IMR-90 (cell line): ENCODE results near the gene CYRIA. TPM values are rescaled to one million over a fixed set of nuclear protein-coding genes. Genes with fewer than 3 reads are reported as not detected.

Experiments used
- ATAC-seq: fragments of 200-7000 bp; cut with Tn5 transposase; 2 replicates; pipeline ENCODE4 v1.9.1; 2020; ENCODE audit warnings: low read depth, mild to moderate bottlenecking, moderate library complexity
- BruUV-seq: library from RNA; stranded (reverse); fragments of 400-500 nt; replicated peaks from 2 replicates; lab custom pipeline; 2021; lab: Mats Ljungman, UMichigan
- CTCF ChIA-PET: fragments of 300-600 bp; formaldehyde crosslinking; extraction: SDS; loops from one replicate; lab custom pipeline; 2021; ENCODE audit warnings: antibody characterized with exemption; lab: Yijun Ruan, JAX
- POLR2A ChIA-PET: fragments of 300-600 bp; sonication (Branson Sonifier 250); formaldehyde crosslinking; loops from one replicate; lab custom pipeline; 2022; ENCODE audit warnings: antibody characterized with exemption; ENCODE audit not compliant: unreplicated experiment; lab: Charles Lee
- DNase-seq: peaks from one replicate; pipeline ENCODE4 v3.0.0; 2013
- H2AFZ ChIP-seq: replicated peaks from 2 replicates; pipeline ENCODE3; 2013; ENCODE audit warnings: low read length, mild to moderate bottlenecking; ENCODE audit not compliant: poor library complexity
- H2AK5ac ChIP-seq: 2 replicates; pipeline ENCODE4 v1.6.1; 2013; ENCODE audit warnings: low read depth, low read length, inconsistent platforms
- H2AK9ac ChIP-seq: replicated peaks from 2 replicates; pipeline ENCODE3; 2013; ENCODE audit warnings: mild to moderate bottlenecking, low read depth, low read length, moderate library complexity; ENCODE audit not compliant: poor library complexity
- H2BK120ac ChIP-seq: 2 replicates; pipeline ENCODE4 v1.6.1; 2013; ENCODE audit warnings: low read depth, low read length, inconsistent platforms
- H2BK15ac ChIP-seq: 3 replicates; pipeline ENCODE4 v1.6.1; 2013; ENCODE audit warnings: low read depth, low read length, inconsistent platforms
- H2BK20ac ChIP-seq: 2 replicates; pipeline ENCODE4 v1.6.1; 2013; ENCODE audit warnings: low read depth, mild to moderate bottlenecking, inconsistent platforms, low read length, moderate library complexity
- H2BK5ac ChIP-seq: 2 replicates; pipeline ENCODE4 v1.6.1; 2013; ENCODE audit warnings: mild to moderate bottlenecking, low read depth, low read length, inconsistent platforms; ENCODE audit not compliant: poor library complexity, severe bottlenecking
- H3K14ac ChIP-seq: replicated peaks from 2 replicates; pipeline ENCODE4 v1.6.1; 2013; ENCODE audit warnings: low read depth, low read length, inconsistent platforms
- H3K18ac ChIP-seq: 2 replicates; pipeline ENCODE4 v1.6.1; 2013; ENCODE audit warnings: low read depth, low read length, control low read depth
- H3K23ac ChIP-seq: 2 replicates; pipeline ENCODE4 v1.6.1; 2013; ENCODE audit warnings: low read depth, low read length, inconsistent platforms
- H3K27ac ChIP-seq: 2 replicates; pipeline ENCODE4 v1.5.1; 2013; ENCODE audit warnings: mild to moderate bottlenecking, control low read depth, low read length; ENCODE audit not compliant: insufficient read depth
- H3K27me3 ChIP-seq: 2 replicates; pipeline ENCODE4 v1.6.1; 2013; ENCODE audit warnings: low read length; ENCODE audit not compliant: control insufficient read depth, insufficient read depth
- H3K36me3 ChIP-seq: 2 replicates; pipeline ENCODE4 v1.6.1; 2013; ENCODE audit warnings: low read length, mixed read lengths; ENCODE audit not compliant: control insufficient read depth, insufficient read depth
- H3K4ac ChIP-seq: 2 replicates; pipeline ENCODE4 v1.6.1; 2013; ENCODE audit warnings: low read depth, low read length, inconsistent platforms
- H3K4me1 ChIP-seq: 2 replicates; pipeline ENCODE4 v1.6.1; 2013; ENCODE audit warnings: low read length, mixed read lengths; ENCODE audit not compliant: control insufficient read depth, insufficient read depth
- H3K4me2 ChIP-seq: 2 replicates; pipeline ENCODE4 v1.6.1; 2013; ENCODE audit warnings: low read depth, mild to moderate bottlenecking, control low read depth, low read length, moderate library complexity
- H3K4me3 ChIP-seq: 2 replicates; pipeline ENCODE4 v1.5.1; 2013; ENCODE audit warnings: low read depth, mild to moderate bottlenecking, control low read depth, low read length, moderate library complexity; ENCODE audit not compliant: insufficient read depth
- H3K56ac ChIP-seq: 2 replicates; pipeline ENCODE4 v1.6.1; 2013; ENCODE audit warnings: low read length, inconsistent platforms; ENCODE audit not compliant: insufficient read depth; ENCODE audit errors: extremely low read depth
- H3K79me1 ChIP-seq, 2 experiments: 2 replicates each; pipeline ENCODE4 v1.6.1; 2013; ENCODE audit warnings: low read length in 2 of 2, inconsistent platforms in 1 of 2, low read depth in 1 of 2
- H3K9ac ChIP-seq: 2 replicates; pipeline ENCODE4 v1.6.1; 2013; ENCODE audit warnings: low read depth, low read length, control low read depth
- H3K9me1 ChIP-seq: 2 replicates; pipeline ENCODE4 v1.6.1; 2013; ENCODE audit warnings: low read length, inconsistent platforms; ENCODE audit not compliant: insufficient read depth
- H3K9me3 ChIP-seq: 2 replicates; pipeline ENCODE4 v1.6.1; 2013; ENCODE audit warnings: low read length; ENCODE audit not compliant: control insufficient read depth, insufficient read depth
- H4K20me1 ChIP-seq: 2 replicates; pipeline ENCODE4 v1.6.1; 2013; ENCODE audit warnings: low read length, inconsistent platforms; ENCODE audit not compliant: insufficient read depth
- H4K5ac ChIP-seq: 2 replicates; pipeline ENCODE4 v1.6.1; 2013; ENCODE audit warnings: mild to moderate bottlenecking, low read depth, low read length, control low read depth
- H4K8ac ChIP-seq, 2 experiments: 2 replicates each; pipeline ENCODE4 v1.6.1; 2013; ENCODE audit warnings: low read depth in 2 of 2, low read length in 2 of 2, control low read depth in 1 of 2, inconsistent platforms in 1 of 2
- H4K91ac ChIP-seq: 2 replicates; pipeline ENCODE4 v1.6.1; 2013; ENCODE audit warnings: low read depth, low read length, inconsistent platforms; ENCODE audit not compliant: insufficient read depth
- CEBPB ChIP-seq: IDR thresholded peaks from 2 replicates; pipeline ENCODE4 v1.6.1; 2012; ENCODE audit warnings: low read depth, low read length, improper control_type of control experiment
- CHD1 ChIP-seq: IDR thresholded peaks from 2 replicates; pipeline ENCODE4 v1.6.1; 2012; ENCODE audit warnings: low read depth, low read length, improper control_type of control experiment
- CTCF ChIP-seq: conservative IDR thresholded peaks from 2 replicates; pipeline ENCODE4 v1.5.1; 2012; ENCODE audit warnings: mild to moderate bottlenecking, low read depth, low read length, improper control_type of control experiment
- FOS ChIP-seq: fragments of 150-350 bp; IDR thresholded peaks from 2 replicates; pipeline ENCODE4 v1.6.1; 2016; ENCODE audit warnings: low read depth, low read length
- MAFK ChIP-seq: IDR thresholded peaks from 2 replicates; pipeline ENCODE4 v1.6.1; 2012; ENCODE audit warnings: low read depth, low read length, improper control_type of control experiment
- MAZ ChIP-seq: IDR thresholded peaks from 2 replicates; pipeline ENCODE4 v1.6.1; 2012; ENCODE audit warnings: low read depth, mild to moderate bottlenecking, low read length, improper control_type of control experiment, moderate library complexity, borderline replicate concordance
- NFE2L2 ChIP-seq: fragments of 150-350 bp; IDR thresholded peaks from 2 replicates; pipeline ENCODE4 v1.6.1; 2016; ENCODE audit warnings: low read depth, mild to moderate bottlenecking, low read length
- WGBS, 2 experiments: methylation state at CpG; one replicate each; pipeline versions ENCODE4 v1.1.5 to v1.1.7; 2013; ENCODE audit warnings: missing lambda C conversion rate in 2 of 2; ENCODE audit not compliant: insufficient read length in 1 of 2; ENCODE audit errors: extremely low coverage in 2 of 2; 5-methylcytosine and 5-hydroxymethylcytosine counted together
- dilution Hi-C: fragments of 300-500 bp; cut with HindIII; formaldehyde crosslinking; loops from one replicate; pipeline ENCODE4 v1.14.3; 2018; ENCODE audit warnings: low sequenced_read_pairs; ENCODE audit not compliant: unreplicated experiment
- in situ Hi-C: fragments of 300-500 bp; cut with MboI; formaldehyde crosslinking; loops from 3 replicates; pipeline ENCODE4 v1.14.3; 2019; ENCODE audit warnings: low sequenced_read_pairs, inconsistent platforms, mixed read lengths
- intact Hi-C: fragments of 100-400 bp; cut with micrococcal nuclease; formaldehyde crosslinking; loops from 2 replicates; pipeline ENCODE4 v1.10.0; 2022
- polyA plus RNA-seq, 3 experiments: library from polyadenylated mRNA; depleted of rRNA; stranded (reverse); fragments of >200 nt; gene quantifications; 2 replicates each; pipeline ENCODE4 v1.2.3, GENCODE V29; 2012; ENCODE audit warnings: low replicate concordance in 1 of 3
- total RNA-seq: library from RNA; depleted of rRNA; stranded (reverse); fragments of >200 nt; gene quantifications from 2 replicates; pipeline ENCODE4 v1.2.3, GENCODE V29; 2012
- TF ChIP-seq, protein P1 (sequence below): fragments of 150-350 bp; IDR thresholded peaks from 2 replicates; pipeline ENCODE4 v1.6.1; 2016; ENCODE audit warnings: low read depth, mild to moderate bottlenecking, low read length, moderate library complexity, borderline replicate concordance

CYRIA gene
- total and polyA plus RNA-seq, 2 of the 4 experiments (the other 2 are of a cell fraction), result 1.7 to 3.8 TPM

GRCh38 chr2:16621316-16621715, 44.3 kb downstream of the CYRIA start:
- H3K27ac ChIP-seq, result peak overlapping the region; percentile 2; the same call in 1 of the 2 replicates

More at GRCh38 chr2:16621316-16621715, 44.3 kb downstream of the CYRIA start:
- H3K4me3 ChIP-seq, result no peak overlapping the region
- ChIA-PET CTCF (interaction anchor here (1.1 to 1.4 kb wide), 2 partner anchors 13 to 136 kb away, joined by 4 read pairs; no protein-coding TSS in a partner anchor), POLR2A (no interaction called here)
- H2AFZ ChIP-seq, result no peak overlapping the region
- H3K79me1 ChIP-seq, result no peaks in the 10 kb centered on the region
- H3K9me1 ChIP-seq, result peaks cover 4% of the 10 kb centered on the region; the same call in 1 of the 2 replicates
- peak; percentile 83 for DNase-seq
- no peaks in the 10 kb centered on the region for H4K20me1 ChIP-seq
- 79% methylated on average over 2 of the region's 4 CpGs; no CpG with 5 or more reads in 1 of the 2 experiments for WGBS, 2 experiments
- intact Hi-C loops (loop anchor here (10.0 kb wide), 1 partner anchor 887 kb away; no protein-coding TSS in a partner anchor), in situ Hi-C loops (no loop called here), dilution Hi-C loops (no loop called here)
- H3K9ac ChIP-seq, result no peak overlapping the region
- H3K4ac ChIP-seq, result no peak overlapping the region
- H3K56ac ChIP-seq, result no peak overlapping the region
- no peak overlapping the region for H2AK5ac ChIP-seq
- H4K8ac ChIP-seq, result no peak overlapping the region
- H3K14ac ChIP-seq, result no peak overlapping the region
- no peak overlapping the region for H2BK20ac ChIP-seq
- no peaks in the 10 kb centered on the region for H3K27me3 ChIP-seq
- no peak overlapping the region for H2BK15ac ChIP-seq
- no peak overlapping the region for H3K23ac ChIP-seq
- H3K4me2 ChIP-seq, result peak overlapping the region; percentile 67; the same call in 1 of the 2 replicates
- no peak overlapping the region for H2BK120ac ChIP-seq
- no peaks in the 10 kb centered on the region for H3K9me3 ChIP-seq
- peak overlapping the region; percentile 87; the same call in 1 of the 2 replicates for H3K18ac ChIP-seq
- peaks cover 30% of the 10 kb centered on the region for H3K4me1 ChIP-seq
- H2AK9ac ChIP-seq, result no peak overlapping the region
- H4K91ac ChIP-seq, result no peak overlapping the region
- peaks cover 15% of the 10 kb centered on the region for H3K36me3 ChIP-seq
- ATAC-seq, result peak; percentile 77
- H2BK5ac ChIP-seq, result peak overlapping the region; percentile 84
- no TSS peak for BruUV-seq
- TF ChIP-seq CHD1 (no peak), MAZ (no peak), MAFK (no peak), CEBPB (peak; percentile 78), NFE2L2 (no peak), CTCF (no peak), FOS (peak; percentile 41; the same call in 1 of the 2 replicates)
- TF ChIP-seq, protein P1, sequence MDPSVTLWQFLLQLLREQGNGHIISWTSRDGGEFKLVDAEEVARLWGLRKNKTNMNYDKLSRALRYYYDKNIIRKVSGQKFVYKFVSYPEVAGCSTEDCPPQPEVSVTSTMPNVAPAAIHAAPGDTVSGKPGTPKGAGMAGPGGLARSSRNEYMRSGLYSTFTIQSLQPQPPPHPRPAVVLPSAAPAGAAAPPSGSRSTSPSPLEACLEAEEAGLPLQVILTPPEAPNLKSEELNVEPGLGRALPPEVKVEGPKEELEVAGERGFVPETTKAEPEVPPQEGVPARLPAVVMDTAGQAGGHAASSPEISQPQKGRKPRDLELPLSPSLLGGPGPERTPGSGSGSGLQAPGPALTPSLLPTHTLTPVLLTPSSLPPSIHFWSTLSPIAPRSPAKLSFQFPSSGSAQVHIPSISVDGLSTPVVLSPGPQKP, result no peak
- no peak overlapping the region; the same call in 1 of the 2 replicates for H4K5ac ChIP-seq
